Measurements from ENCODE around the gene GDPD4.
A peak's percentile ranks its signal among the peaks of the same experiment; 100 is the strongest.

The GDPD4 gene

GRCh38 chr11:77212314-77213007, 89.0 kb downstream of the GDPD4 start:
- Histone ChIP-seq H3K79me2 (ENCODE audit: insufficient read depth, low read depth) (no peaks in the 10 kb centered on the region), H3K4me1 (ENCODE audit: low read depth, poor library complexity, severe bottlenecking) (no peaks in the 10 kb centered on the region), H3K4me3 (IDR thresholded peaks at IDR 0.05; ENCODE audit: insufficient read depth, low read depth, low read length) (no peak overlapping the region), H3K9ac (no peak overlapping the region), H2AFZ (ENCODE audit: low read depth) (0 out of 2 replicates have a peak overlapping the region, but pooled peaks have one; percentile 10), H3K27ac (no peak overlapping the region), H3K36me3 (ENCODE audit: insufficient read depth) (no peaks in the 10 kb centered on the region), H3K27me3 (ENCODE audit: insufficient read depth, low read depth) (no peaks in the 10 kb centered on the region), H4K20me1 (ENCODE audit: insufficient read depth) (no peaks in the 10 kb centered on the region), H3K4me2 (no peak overlapping the region)
- TF ChIP-seq CTCF (conservative IDR thresholded peaks at IDR 0.05; ENCODE audit: low read depth, low read length) = no peak

GRCh38 chr11:77211594-77212251, 89.8 kb downstream of the GDPD4 start:
- Histone ChIP-seq H3K4me3 (IDR thresholded peaks at IDR 0.05; ENCODE audit: insufficient read depth, low read depth, low read length) (no peak overlapping the region), H3K4me1 (ENCODE audit: low read depth, poor library complexity, severe bottlenecking) (no peaks in the 10 kb centered on the region), H2AFZ (ENCODE audit: low read depth) (no peak overlapping the region), H3K27ac (no peak overlapping the region), H4K20me1 (ENCODE audit: insufficient read depth) (no peaks in the 10 kb centered on the region), H3K36me3 (ENCODE audit: insufficient read depth) (no peaks in the 10 kb centered on the region), H3K9ac (no peak overlapping the region), H3K27me3 (ENCODE audit: insufficient read depth, low read depth) (no peaks in the 10 kb centered on the region), H3K79me2 (ENCODE audit: insufficient read depth, low read depth) (no peaks in the 10 kb centered on the region), H3K4me2 (no peak overlapping the region)
- TF ChIP-seq CTCF (conservative IDR thresholded peaks at IDR 0.05; ENCODE audit: low read depth, low read length) = no peak

GRCh38 chr11:77211040-77211451, 90.4 kb downstream of the GDPD4 start:
- H3K27me3 ChIP-seq (ENCODE audit: insufficient read depth, low read depth) = no peaks in the 10 kb centered on the region
- H3K9ac ChIP-seq = no peak overlapping the region
- H3K4me2 ChIP-seq = no peak overlapping the region
- no peaks in the 10 kb centered on the region for H3K4me1 ChIP-seq (ENCODE audit: low read depth, poor library complexity, severe bottlenecking)
- no peak overlapping the region for H3K27ac ChIP-seq
- no peaks in the 10 kb centered on the region for H4K20me1 ChIP-seq (ENCODE audit: insufficient read depth)
- H2AFZ ChIP-seq (ENCODE audit: low read depth) = no peak overlapping the region
- no peaks in the 10 kb centered on the region for H3K36me3 ChIP-seq (ENCODE audit: insufficient read depth)
- H3K79me2 ChIP-seq (ENCODE audit: insufficient read depth, low read depth) = no peaks in the 10 kb centered on the region
- TF ChIP-seq CTCF (conservative IDR thresholded peaks at IDR 0.05; ENCODE audit: low read depth, low read length) = no peak
- no peak overlapping the region for H3K4me3 ChIP-seq (IDR thresholded peaks at IDR 0.05; ENCODE audit: insufficient read depth, low read depth, low read length)

GRCh38 chr11:77209663-77210062, 91.8 kb downstream of the GDPD4 start:
- Histone ChIP-seq H3K27me3 (ENCODE audit: insufficient read depth, low read depth) (no peaks in the 10 kb centered on the region), H3K9ac (no peak overlapping the region), H4K20me1 (ENCODE audit: insufficient read depth) (no peaks in the 10 kb centered on the region), H3K4me3 (IDR thresholded peaks at IDR 0.05; ENCODE audit: insufficient read depth, low read depth, low read length) (no peak overlapping the region), H3K27ac (no peak overlapping the region), H3K79me2 (ENCODE audit: insufficient read depth, low read depth) (no peaks in the 10 kb centered on the region), H3K4me1 (ENCODE audit: low read depth, poor library complexity, severe bottlenecking) (no peaks in the 10 kb centered on the region), H3K36me3 (ENCODE audit: insufficient read depth) (no peaks in the 10 kb centered on the region), H2AFZ (ENCODE audit: low read depth) (no peak overlapping the region), H3K4me2 (no peak overlapping the region)
- no peak for TF ChIP-seq CTCF (conservative IDR thresholded peaks at IDR 0.05; ENCODE audit: low read depth, low read length)

All from KMS-11 (cell line).